Liver (tissue), 9 donors: ENCODE results near the gene SAFB2. TPM values are rescaled to one million over a fixed set of nuclear protein-coding genes. Genes with fewer than 3 reads are reported as not detected.

Experiments used
- DNase-seq: peaks from one replicate; pipeline ENCODE4 v3.0.0-alpha.2; 2017; ENCODE audit warnings: low spot score
- H3K27ac ChIP-seq, 2 donors: one replicate each; pipeline ENCODE4 v1.7.0; 2013; ENCODE audit warnings: inconsistent platforms in 2 of 2, low read length in 2 of 2, control low read depth in 1 of 2, low read depth in 1 of 2, mild to moderate bottlenecking in 1 of 2
- H3K27me3 ChIP-seq, 4 donors: one replicate each; pipeline versions ENCODE4 v1.6.1 to v1.7.0; 2013; ENCODE audit warnings: low read length in 3 of 4, inconsistent platforms in 1 of 4, mild to moderate bottlenecking in 1 of 4, moderate library complexity in 1 of 4; ENCODE audit not compliant: control insufficient read depth in 4 of 4, insufficient read depth in 4 of 4
- H3K36me3 ChIP-seq, 4 donors: one replicate each; pipeline versions ENCODE4 v1.6.1 to v1.7.0; 2013; ENCODE audit warnings: low read length in 3 of 4, mild to moderate bottlenecking in 3 of 4, low read depth in 1 of 4, moderate library complexity in 1 of 4; ENCODE audit not compliant: control insufficient read depth in 4 of 4, insufficient read depth in 3 of 4
- H3K4me1 ChIP-seq, 4 donors: one replicate each; pipeline versions ENCODE4 v1.6.1 to v1.7.0; 2013; ENCODE audit warnings: low read length in 3 of 4, mild to moderate bottlenecking in 3 of 4, moderate library complexity in 1 of 4; ENCODE audit not compliant: control insufficient read depth in 4 of 4, insufficient read depth in 4 of 4
- H3K4me3 ChIP-seq, 3 donors: one replicate each; pipeline versions ENCODE4 v1.6.1 to v1.7.0; 2013; ENCODE audit warnings: low read length in 3 of 3, control low read depth in 1 of 3, low read depth in 1 of 3, mild to moderate bottlenecking in 1 of 3
- H3K9ac ChIP-seq, 2 donors: one replicate each; pipeline ENCODE4 v1.7.0; 2013; ENCODE audit warnings: low read length in 2 of 2, mild to moderate bottlenecking in 2 of 2, moderate library complexity in 2 of 2, control low read depth in 1 of 2, low read depth in 1 of 2
- H3K9me3 ChIP-seq, 4 donors: one replicate each; pipeline versions ENCODE4 v1.6.1 to v1.7.0; 2013; ENCODE audit warnings: low read length in 3 of 4; ENCODE audit not compliant: control insufficient read depth in 4 of 4
- ATF3 ChIP-seq: IDR thresholded peaks from 2 replicates; pipeline ENCODE4 v1.6.1; 2016; ENCODE audit warnings: antibody characterized with exemption
- CTCF ChIP-seq: fragments of 150-350 bp; IDR thresholded peaks from 2 replicates; pipeline ENCODE4 v1.5.1; 2017; ENCODE audit warnings: improper control_type of control experiment, low read depth, low read length; ENCODE audit not compliant: missing input control
- EGR1 ChIP-seq, 2 donors: IDR thresholded peaks; 2 replicates each; pipeline ENCODE4 v1.6.1; 2016 to 2018; ENCODE audit warnings: antibody characterized with exemption in 2 of 2, low read depth in 2 of 2
- FOXA1 ChIP-seq: IDR thresholded peaks from 2 replicates; pipeline ENCODE4 v1.6.1; 2016; ENCODE audit warnings: antibody characterized with exemption
- FOXA2 ChIP-seq: IDR thresholded peaks from 2 replicates; pipeline ENCODE4 v1.6.1; 2016; ENCODE audit warnings: antibody characterized with exemption
- GABPA ChIP-seq, 2 donors: IDR thresholded peaks in 1 of 2; conservative IDR thresholded peaks in 1 of 2; 2 replicates each; pipeline ENCODE4 v1.6.1; 2016; ENCODE audit warnings: antibody characterized with exemption in 2 of 2, mild to moderate bottlenecking in 1 of 2, moderate library complexity in 1 of 2
- HNF4A ChIP-seq, 2 donors: conservative IDR thresholded peaks; 2 replicates each; pipeline ENCODE4 v1.6.1; 2016; ENCODE audit warnings: antibody characterized with exemption in 2 of 2, mild to moderate bottlenecking in 2 of 2
- HNF4G ChIP-seq: IDR thresholded peaks from 2 replicates; pipeline ENCODE4 v1.6.1; 2016; ENCODE audit warnings: antibody characterized with exemption
- JUND ChIP-seq, 2 donors: IDR thresholded peaks; 2 replicates each; pipeline ENCODE4 v1.6.1; 2016; ENCODE audit warnings: antibody characterized with exemption in 2 of 2
- MAX ChIP-seq: IDR thresholded peaks from 2 replicates; pipeline ENCODE4 v1.6.1; 2016; ENCODE audit warnings: antibody characterized with exemption
- NR2F2 ChIP-seq: IDR thresholded peaks from 2 replicates; pipeline ENCODE4 v1.6.1; 2016; ENCODE audit warnings: antibody characterized with exemption
- RAD21 ChIP-seq, 2 donors: IDR thresholded peaks; 2 replicates each; pipeline ENCODE4 v1.6.1; 2016; ENCODE audit warnings: antibody characterized with exemption in 2 of 2, mild to moderate bottlenecking in 2 of 2
- RXRA ChIP-seq, 2 donors: IDR thresholded peaks; 2 replicates each; pipeline ENCODE4 v1.6.1; 2017 to 2018; ENCODE audit warnings: antibody characterized with exemption in 2 of 2, mild to moderate bottlenecking in 1 of 2
- SP1 ChIP-seq: IDR thresholded peaks from 2 replicates; pipeline ENCODE4 v1.6.1; 2018; ENCODE audit warnings: antibody characterized with exemption, mild to moderate bottlenecking
- TAF1 ChIP-seq: conservative IDR thresholded peaks from 2 replicates; pipeline ENCODE4 v1.6.1; 2016; ENCODE audit warnings: antibody characterized with exemption, mild to moderate bottlenecking
- YY1 ChIP-seq: IDR thresholded peaks from 2 replicates; pipeline ENCODE4 v1.6.1; 2016; ENCODE audit warnings: antibody characterized with exemption, mild to moderate bottlenecking
- ZBTB33 ChIP-seq: IDR thresholded peaks from 2 replicates; pipeline ENCODE4 v1.6.1; 2016; ENCODE audit warnings: antibody characterized with exemption
- WGBS: extraction: QIAGEN DNeasy Blood & Tissue Kit; methylation state at CpG from one replicate; pipeline ENCODE4 v1.1.7; 2013; 5-methylcytosine and 5-hydroxymethylcytosine counted together
- polyA plus RNA-seq, 2 donors: library from polyadenylated mRNA; stranded (reverse) in 1 of 2; unstranded in 1 of 2; fragments of 200-250 nt in 1 of 2; fragments of >200 nt in 1 of 2; fragmentation: Nextera tagmentation in 1 of 2; extraction: Ambion mirVana in 1 of 2; gene quantifications; one replicate each; pipeline versions ENCODE4 v1.2.1 to v1.2.3, GENCODE V29; 2013 to 2015
- total RNA-seq, 2 donors: library from RNA; depleted of rRNA; stranded (reverse); fragments of >200 nt; gene quantifications; one replicate each; pipeline ENCODE4 v1.2.3, GENCODE V29; 2014
- TF ChIP-seq, protein P1 (sequence below): IDR thresholded peaks from 2 replicates; pipeline ENCODE4 v1.6.1; 2016; ENCODE audit warnings: antibody characterized with exemption, mild to moderate bottlenecking
- donor health status: healthy.
- donor health status: healthy.
- donor health status: healthy.
- donor health status: healthy.
- donor health status: healthy.

SAFB2 gene
- total and polyA plus RNA-seq, 4 donors = 18.7 to 57.8 (median 28.5) TPM

DNA sequence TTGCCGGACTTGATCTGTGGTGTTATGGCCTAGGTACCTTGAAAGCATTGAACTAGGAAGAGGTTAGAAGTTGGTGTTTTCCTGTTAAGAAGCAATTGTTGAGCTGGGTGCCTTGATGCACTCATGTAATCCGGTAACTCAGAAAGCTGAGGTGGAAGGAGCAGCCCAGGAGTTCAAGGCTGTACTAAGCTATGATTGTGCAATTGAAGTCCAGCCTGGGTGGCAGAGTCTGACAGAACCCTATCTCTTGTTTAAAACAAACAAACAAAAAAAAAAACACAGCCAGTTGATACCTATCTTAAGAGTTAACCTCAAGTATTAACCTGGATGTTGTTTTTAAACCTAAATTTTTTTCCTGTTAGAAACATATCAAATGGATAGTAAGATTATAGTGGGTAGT lies 19.6 kb upstream of the SAFB2 start:
- H3K9me3 ChIP-seq = no peaks in the 10 kb centered on the region
- WGBS = 65% methylated on average over 2 of the region's 2 CpGs
- H3K4me3 ChIP-seq = no peak overlapping the region
- peak overlapping the region; percentile 29 to 59 for H3K27ac ChIP-seq
- peaks cover 7 to 38% (median 29%) of the 10 kb centered on the region in 4 donors for H3K4me1 ChIP-seq
- no peak for DNase-seq
- H3K27me3 ChIP-seq = no peaks in the 10 kb centered on the region
- TF ChIP-seq ATF3 = no peak
- peak; percentile 61 to 68 for TF ChIP-seq RXRA (IDR thresholded peaks at IDR 0.05)
- no peak for TF ChIP-seq ZBTB33
- TF ChIP-seq SP1 = no peak
- TF ChIP-seq JUND (IDR thresholded peaks at IDR 0.05) = peak in 1 of 2 donors; percentile 33
- TF ChIP-seq FOXA2 = no peak
- peak; percentile 78 to 81 for TF ChIP-seq HNF4A (conservative IDR thresholded peaks at IDR 0.05)
- H3K36me3 ChIP-seq = peaks cover 5 to 34% (median 26%) of the 10 kb centered on the region in 4 donors
- H3K9ac ChIP-seq = no peak overlapping the region

DNA sequence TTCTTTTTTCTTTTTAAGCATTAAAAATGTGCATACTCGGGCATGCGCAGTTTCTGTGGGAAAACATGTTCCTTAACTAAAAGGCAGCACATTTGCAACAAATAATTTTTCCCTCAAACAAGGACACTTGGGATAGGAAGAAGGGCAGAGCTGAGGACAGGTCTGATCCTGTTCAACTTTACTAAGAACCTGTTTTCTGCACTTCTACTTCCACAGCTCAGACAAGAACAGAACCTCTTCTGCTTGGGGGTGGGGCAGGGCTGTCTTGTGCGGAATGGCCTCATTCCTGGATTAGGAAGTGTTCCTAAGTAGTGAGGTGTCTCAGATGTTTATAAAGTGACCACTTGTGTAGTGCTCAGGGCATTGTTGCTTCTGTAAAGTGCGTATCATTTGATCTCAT lies 18.6 kb upstream of the SAFB2 start:
- Histone ChIP-seq H3K4me1 (peaks cover 3 to 29% (median 25%) of the 10 kb centered on the region in 4 donors), H3K27ac (peak overlapping the region in 1 of 2 donors; percentile 29), H3K9me3 (no peaks in the 10 kb centered on the region), H3K27me3 (no peaks in the 10 kb centered on the region), H3K4me3 (no peak overlapping the region), H3K36me3 (peaks cover 1 to 26% (median 21%) of the 10 kb centered on the region in 4 donors), H3K9ac (no peak overlapping the region)
- TF ChIP-seq YY1 = no peak
- no peak for TF ChIP-seq RAD21 (IDR thresholded peaks at IDR 0.05)
- TF ChIP-seq HNF4G = no peak
- WGBS = 96% methylated on average over 4 of the region's 4 CpGs
- no peak for DNase-seq

DNA sequence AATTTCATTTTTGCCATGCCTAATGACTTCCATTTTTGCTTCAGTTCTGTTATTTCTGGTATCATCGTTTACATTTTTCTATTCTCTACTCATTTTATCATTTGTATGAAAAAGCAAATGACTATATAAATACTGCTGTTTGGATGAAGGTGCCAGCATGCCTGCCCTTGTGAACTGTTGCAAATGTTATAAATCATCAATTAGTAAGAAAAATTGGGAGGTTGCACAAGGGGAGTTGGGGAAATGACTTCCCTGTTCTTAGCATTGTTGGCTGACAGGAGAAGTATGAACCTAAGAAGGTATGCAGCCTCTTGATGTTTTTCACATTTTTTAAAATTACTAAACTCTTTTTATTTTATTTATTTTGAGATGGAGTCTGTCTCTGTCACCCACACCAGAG lies 15.4 kb upstream of the SAFB2 start:
- no peaks in the 10 kb centered on the region for H3K9me3 ChIP-seq
- no peak overlapping the region for H3K9ac ChIP-seq
- H3K27me3 ChIP-seq = no peaks in the 10 kb centered on the region
- WGBS = 60% methylated on average over 1 of the region's 1 CpG
- H3K27ac ChIP-seq = no peak overlapping the region
- no peak overlapping the region for H3K4me3 ChIP-seq
- no peak for DNase-seq
- peaks cover 1 to 5% (median 4%) of the 10 kb centered on the region in 4 donors for H3K36me3 ChIP-seq
- peaks cover 5 to 34% (median 28%) of the 10 kb centered on the region in 4 donors for H3K4me1 ChIP-seq
- TF ChIP-seq GABPA (IDR thresholded peaks at IDR 0.05 in 1 of 2, conservative IDR thresholded peaks at IDR 0.05 in 1 of 2) = no peak
- TF ChIP-seq ATF3 = no peak
- no peak for TF ChIP-seq RAD21 (IDR thresholded peaks at IDR 0.05)
- no peak for TF ChIP-seq FOXA1
- no peak for TF ChIP-seq EGR1 (IDR thresholded peaks at IDR 0.05; ENCODE audit: low read depth in 2 of 2)
- TF ChIP-seq HNF4A (conservative IDR thresholded peaks at IDR 0.05) = no peak
- no peak for TF ChIP-seq JUND (IDR thresholded peaks at IDR 0.05)
- TF ChIP-seq TAF1 = no peak
- TF ChIP-seq, protein P1, sequence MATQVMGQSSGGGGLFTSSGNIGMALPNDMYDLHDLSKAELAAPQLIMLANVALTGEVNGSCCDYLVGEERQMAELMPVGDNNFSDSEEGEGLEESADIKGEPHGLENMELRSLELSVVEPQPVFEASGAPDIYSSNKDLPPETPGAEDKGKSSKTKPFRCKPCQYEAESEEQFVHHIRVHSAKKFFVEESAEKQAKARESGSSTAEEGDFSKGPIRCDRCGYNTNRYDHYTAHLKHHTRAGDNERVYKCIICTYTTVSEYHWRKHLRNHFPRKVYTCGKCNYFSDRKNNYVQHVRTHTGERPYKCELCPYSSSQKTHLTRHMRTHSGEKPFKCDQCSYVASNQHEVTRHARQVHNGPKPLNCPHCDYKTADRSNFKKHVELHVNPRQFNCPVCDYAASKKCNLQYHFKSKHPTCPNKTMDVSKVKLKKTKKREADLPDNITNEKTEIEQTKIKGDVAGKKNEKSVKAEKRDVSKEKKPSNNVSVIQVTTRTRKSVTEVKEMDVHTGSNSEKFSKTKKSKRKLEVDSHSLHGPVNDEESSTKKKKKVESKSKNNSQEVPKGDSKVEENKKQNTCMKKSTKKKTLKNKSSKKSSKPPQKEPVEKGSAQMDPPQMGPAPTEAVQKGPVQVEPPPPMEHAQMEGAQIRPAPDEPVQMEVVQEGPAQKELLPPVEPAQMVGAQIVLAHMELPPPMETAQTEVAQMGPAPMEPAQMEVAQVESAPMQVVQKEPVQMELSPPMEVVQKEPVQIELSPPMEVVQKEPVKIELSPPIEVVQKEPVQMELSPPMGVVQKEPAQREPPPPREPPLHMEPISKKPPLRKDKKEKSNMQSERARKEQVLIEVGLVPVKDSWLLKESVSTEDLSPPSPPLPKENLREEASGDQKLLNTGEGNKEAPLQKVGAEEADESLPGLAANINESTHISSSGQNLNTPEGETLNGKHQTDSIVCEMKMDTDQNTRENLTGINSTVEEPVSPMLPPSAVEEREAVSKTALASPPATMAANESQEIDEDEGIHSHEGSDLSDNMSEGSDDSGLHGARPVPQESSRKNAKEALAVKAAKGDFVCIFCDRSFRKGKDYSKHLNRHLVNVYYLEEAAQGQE = no peak
- no peak for TF ChIP-seq YY1
- no peak for TF ChIP-seq ZBTB33
- no peak for TF ChIP-seq FOXA2
- TF ChIP-seq CTCF = no peak
- no peak for TF ChIP-seq MAX
- TF ChIP-seq RXRA (IDR thresholded peaks at IDR 0.05) = no peak
- TF ChIP-seq NR2F2 = no peak
- TF ChIP-seq HNF4G = no peak
